HG03432 (cell line): Measurements from ENCODE around the gene ASRGL1.

Experiments used
- ATAC-seq: cut with Tn5 transposase; IDR thresholded peaks from one replicate; pipeline ENCODE4 v1.9.1; 2021; ENCODE audit warnings: mild to moderate bottlenecking, moderate library complexity; ENCODE audit not compliant: unreplicated experiment

ASRGL1 gene

DNA sequence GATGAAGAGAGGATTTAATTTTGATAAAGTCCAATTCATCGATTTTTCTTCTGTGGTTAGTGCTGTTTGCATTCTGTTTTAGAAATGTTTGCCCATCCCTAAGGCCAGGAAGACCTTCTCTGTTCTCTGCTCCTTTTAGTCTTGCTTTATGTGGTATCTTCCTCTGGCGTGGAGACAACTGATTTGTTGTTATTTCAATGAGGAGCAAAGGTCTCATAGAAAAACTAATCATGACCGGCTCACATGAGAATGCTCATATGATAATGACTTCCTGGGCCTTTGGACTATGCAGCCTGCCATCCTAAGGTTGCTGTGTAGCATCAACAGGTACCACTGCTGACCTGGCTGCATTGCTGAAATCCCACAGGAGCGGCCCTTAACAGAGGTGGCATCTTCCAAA lies 101.4 kb downstream of the ASRGL1 start:
- ATAC-seq: no peak

DNA sequence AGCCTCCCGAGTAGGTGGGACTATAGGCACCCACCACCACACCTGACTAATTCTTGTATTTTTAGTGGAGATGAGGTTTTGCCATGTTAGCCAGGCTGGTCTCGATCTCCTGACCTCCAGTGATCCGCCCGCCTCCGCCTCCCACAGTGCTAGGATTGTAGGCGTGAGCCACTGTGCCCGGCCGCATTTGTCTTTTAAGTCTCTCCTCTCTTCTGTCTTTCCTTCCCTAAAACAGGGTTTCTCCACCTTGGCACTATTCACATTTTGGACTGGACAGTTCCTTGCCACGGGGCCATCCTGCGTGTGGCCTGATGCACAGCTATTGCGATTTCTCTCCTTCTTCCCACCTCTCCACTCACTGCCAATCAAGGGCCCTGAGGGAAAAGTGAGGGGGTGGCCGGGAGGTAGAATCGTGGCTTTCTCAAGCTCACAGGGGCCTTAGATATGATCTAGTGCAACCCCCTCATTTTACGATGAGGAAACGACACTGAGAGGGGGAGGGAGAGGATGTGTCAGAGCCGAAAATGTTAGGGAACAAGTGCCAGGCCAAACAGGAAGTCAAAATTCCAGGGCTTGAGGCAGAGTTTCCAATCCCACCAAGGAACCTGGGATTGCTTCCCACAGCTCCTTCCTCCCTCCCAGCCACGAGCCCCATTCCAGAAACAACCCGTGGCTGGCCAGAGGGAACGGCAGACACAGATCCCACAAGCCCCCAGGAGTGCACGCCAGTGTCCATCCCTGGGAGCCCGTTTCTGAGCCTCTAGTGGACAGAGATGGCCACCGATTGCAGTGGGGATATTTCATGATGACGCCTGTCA lies 102.7 kb downstream of the ASRGL1 start:
- no peak for ATAC-seq
